GM18907 (cell line): ENCODE data around the gene DNM2.
A peak's percentile ranks its signal among the peaks of the same experiment; 100 is the strongest.
"Not testable (repeated sequence)": the region's sequence is repeated elsewhere in the genome, so short reads cannot be mapped to it uniquely, and the experiment has no call there.

Experiments
- ATAC-seq: cut with Tn5 transposase; IDR thresholded peaks from one replicate; pipeline ENCODE4 v1.9.1; 2021; ENCODE audit warnings: mild to moderate bottlenecking, moderate library complexity; ENCODE audit not compliant: unreplicated experiment

DNM2 gene

DNA sequence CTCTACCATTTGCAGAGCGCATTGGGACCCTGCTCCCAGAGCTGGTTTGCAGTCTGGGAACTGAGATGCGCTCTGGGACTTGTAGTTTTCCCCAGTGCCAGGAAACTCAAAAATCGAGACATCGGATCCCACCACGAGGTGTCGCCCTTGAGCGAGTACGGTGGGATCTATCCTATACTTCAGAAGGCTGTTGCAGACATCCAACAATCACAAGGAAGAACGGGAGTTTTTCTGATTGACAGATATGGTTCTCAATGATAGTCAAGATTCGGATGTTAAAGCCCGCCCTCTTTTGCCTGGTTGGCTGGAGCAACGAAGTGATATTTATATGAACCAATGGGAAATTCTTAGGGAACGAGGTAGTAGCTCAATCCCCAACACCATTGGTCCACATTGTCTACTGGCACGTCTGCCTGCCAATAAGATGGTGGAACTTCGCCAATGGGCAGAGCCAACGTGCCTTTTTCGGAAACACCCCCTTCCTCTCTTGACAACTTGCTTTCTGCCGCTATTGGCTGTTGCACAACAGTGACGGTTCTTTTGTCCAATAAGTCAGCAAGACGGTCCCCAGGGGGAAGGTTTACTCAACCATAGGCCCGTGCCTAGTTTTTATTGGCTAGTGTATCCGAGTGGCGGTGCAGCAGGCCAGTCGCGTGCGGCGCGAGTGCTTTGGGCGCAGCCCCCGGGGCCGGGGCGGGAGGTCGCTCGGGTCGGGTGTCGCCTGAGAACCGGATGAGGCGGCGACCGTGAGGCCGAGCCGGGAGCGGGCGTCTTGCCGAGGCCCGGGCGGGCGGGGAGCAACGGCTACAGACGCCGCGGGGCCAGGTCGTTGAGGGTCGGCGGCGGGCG lies at the start of gene DNM2:
Gene DNM2 (plus strand): TSS at position 724 of the 849 bp plus-strand sequence. CDS start 164 bp downstream, outside the sequence.
- ATAC-seq = peak; percentile 85

DNA sequence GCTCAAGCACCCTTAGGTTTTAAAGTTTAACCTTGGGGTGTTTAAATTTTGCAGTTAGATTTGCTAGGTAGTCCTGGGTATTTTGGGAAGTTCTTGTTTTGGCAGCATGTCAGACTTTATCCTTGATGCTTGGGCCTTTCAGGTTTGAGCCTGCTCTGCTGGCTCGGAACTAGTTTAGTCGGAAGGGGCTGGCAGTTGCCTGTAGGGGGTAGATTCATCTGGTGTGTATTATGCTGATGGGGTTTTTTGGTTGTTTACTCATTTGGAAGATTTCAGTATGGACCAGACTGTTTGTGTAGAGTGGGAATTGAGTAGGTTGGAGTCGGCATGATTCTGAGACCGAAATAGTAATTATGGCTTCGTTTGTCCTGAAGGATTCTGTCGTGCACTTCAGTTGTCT lies 48.6 kb upstream of the DNM2 start:
- no peak for ATAC-seq

DNA sequence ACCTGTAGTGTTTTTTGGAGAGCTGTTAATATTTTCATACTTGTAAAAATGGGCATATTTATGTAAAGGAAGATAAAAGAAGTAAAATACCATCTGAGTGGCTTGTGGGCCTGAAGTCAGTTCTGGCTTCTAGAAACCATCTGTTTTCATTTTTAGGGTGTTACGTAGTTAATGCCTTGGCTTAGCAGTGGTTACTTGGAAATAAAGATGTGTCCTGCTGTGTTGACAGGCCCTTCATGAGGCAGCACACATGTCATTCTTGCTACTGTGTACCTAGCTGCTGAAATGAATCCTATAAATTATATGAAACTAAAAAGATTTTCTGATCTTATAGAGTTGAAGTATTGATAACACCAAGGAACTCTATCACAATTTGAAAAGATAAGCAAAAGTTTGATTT lies 47.7 kb upstream of the DNM2 start:
- no peak for ATAC-seq

DNA sequence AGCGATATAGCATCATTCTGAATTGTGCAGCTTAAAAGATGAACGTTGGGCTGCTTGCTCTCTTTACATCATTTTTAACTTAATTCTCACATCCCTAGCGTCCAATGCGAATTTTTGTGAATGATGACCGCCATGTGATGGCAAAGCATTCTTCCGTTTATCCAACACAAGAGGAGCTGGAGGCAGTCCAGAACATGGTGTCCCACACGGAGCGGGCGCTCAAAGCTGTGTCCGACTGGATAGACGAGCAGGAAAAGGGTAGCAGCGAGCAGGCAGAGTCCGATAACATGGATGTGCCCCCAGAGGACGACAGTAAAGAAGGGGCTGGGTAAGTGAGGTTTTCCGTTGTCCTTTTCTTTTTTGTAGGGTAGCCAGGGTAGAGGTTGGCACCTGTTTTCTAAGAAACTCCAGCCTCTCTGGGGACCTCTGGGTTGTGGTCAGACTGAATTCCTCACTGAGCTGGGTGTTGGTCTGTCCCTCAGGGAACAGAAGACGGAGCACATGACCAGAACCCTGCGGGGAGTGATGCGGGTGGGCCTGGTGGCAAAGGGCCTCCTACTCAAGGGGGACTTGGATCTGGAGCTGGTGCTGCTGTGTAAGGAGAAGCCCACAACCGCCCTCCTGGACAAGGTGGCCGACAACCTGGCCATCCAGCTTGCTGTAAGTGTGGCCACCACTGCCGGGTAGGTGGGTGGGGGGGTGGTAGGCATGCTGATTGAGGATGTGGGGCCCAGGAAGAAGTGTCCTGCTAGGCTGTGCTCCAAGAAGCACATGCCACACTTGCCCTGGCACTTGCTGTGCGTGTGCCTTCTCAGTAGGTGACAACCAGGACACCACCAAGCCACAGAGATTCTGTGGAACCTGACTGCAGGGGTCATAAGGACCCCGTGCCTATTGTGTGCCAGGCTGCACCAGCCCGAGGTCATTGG lies 46.7 kb upstream of the DNM2 start:
- no peak for ATAC-seq

DNA sequence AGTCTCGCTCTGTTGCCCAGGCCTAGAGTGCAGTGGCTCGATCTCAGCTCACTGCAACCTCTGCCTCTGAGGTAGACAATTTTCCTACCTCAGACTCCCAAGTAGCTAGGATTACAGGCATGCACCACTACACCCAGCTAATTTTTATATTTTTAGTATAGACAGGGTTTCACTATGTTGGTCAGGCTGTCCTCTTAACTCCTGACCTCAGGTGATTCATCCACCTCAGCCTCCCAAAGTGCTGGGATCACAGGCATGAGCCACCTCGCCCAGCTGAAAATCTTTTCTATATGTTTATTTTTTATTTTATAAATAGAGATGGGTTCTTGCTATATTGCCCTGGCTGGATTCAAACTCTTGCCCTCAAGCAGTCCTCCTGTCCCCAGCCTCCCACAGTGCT lies 46.0 kb upstream of the DNM2 start:
- not testable (repeated sequence) for ATAC-seq

DNA sequence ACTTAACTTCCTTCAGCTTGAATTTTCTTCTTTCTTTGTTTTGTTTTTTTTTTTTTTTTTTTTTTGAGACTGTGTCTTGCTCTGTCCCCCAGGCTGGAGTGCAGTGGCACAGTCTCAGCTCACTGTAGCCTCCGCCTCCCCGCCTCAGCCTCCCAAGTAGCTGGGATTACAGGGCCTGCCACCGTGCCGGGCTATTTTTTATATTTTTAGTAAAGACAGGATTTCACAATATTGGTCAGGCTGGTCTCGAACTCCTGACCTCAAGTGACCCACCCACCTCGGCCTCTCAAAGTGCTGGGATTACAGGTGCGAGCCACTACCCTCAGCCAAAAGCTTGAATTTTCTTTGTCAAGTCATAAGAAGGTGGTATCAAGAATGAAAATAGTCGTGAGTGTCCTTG lies 42.7 kb upstream of the DNM2 start:
- not testable (repeated sequence) for ATAC-seq

DNA sequence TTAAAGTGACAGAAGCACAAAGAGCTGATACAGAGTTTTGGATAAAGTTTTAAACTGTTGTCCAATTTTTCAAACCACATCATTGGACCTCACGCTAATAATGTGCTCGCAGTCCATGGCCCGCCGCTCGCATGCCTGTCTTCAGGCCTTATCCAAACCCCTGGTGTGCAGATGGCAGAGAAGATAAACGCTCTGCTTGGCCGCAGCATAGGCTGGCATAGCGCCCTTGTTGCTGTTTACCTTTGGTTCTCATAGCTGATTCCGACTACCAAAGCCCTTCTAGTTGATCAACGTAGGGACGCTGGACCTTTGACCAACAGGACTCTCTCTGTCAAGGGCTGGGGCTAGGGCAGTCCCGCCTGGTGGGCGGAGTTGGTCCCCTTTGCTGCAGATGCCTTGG lies 40.1 kb upstream of the DNM2 start:
- no peak for ATAC-seq

DNA sequence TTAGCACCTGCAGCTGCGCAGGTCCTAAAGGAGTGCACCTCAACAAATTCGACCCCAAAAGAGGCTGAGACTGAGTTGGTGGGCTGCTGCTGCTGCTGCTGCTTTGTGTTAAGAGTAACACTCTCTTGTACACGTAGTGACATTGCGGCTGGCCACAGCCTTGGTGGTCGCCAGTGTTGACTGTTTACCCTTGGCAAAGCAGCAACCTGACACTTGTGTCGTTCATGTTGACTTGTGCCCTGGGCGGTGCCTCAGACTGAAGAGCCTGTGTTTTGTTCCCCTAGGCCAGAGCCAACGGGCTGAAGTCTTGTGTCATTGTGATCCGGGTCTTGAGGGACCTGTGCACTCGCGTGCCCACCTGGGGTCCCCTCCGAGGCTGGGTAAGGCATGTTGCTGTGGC lies 39.1 kb upstream of the DNM2 start:
- ATAC-seq = no peak

DNA sequence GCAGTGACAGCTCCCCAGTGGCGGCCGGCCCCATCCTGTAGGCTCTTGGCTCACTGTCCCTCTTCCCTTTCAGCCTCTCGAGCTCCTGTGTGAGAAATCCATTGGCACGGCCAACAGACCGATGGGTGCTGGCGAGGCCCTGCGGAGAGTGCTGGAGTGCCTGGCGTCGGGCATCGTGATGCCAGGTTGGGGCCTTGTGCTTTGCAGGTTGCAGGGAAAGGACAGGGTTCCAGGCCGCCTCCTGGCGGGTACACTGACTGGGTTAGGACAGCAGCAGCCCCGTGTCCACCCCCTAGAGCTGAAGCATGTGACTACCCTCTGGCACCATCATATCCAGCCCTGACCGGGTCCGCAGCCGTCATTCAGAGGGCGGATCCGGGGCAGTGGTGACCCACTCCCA lies 38.1 kb upstream of the DNM2 start:
- no peak for ATAC-seq

DNA sequence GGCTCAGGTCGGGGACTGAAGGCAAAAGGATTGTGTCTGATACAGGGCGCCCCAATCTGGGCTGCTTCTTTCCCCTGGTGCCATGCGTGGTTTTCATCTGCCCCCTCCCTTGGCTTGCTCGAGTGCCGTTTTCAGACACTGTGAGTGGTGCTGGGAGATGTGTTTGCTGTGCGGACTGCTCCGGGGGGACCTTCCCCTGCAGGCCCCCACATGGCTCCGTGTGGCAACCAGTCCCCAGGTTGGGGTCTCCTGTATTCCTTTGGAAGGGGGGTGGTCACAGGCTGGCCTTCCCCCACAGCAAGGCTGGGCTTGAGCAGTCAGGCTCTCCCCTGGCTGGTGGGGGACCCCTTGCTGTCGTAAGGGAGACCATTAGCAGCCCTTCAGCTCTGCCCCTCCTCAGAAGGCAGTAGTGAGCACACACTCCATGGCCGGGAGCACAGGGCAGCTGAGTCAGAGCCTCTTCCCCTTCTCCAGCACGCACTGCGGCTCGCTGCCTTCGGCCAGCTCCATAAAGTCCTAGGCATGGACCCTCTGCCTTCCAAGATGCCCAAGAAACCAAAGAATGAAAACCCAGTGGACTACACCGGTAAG lies 37.2 kb upstream of the DNM2 start:
- ATAC-seq = no peak

DNA sequence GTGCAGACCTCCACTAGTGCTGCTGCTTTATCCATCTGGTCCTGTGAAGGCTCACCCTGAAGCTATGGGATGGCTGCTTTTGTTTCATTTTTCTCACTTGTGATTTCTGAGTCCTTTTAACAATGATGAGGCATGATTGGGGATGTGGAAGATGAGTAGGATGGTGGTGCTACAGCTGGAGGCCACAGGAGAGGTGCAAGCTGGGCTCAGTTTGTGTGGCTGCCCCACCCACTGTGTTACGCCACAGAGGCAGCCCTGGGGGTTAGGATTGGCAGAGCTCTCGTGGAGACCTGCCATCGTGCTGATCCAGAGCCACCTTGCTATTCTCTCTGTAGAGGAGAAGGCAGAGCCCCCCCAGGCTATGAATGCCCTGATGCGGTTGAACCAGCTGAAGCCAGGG lies 36.2 kb upstream of the DNM2 start:
- ATAC-seq = no peak

DNA sequence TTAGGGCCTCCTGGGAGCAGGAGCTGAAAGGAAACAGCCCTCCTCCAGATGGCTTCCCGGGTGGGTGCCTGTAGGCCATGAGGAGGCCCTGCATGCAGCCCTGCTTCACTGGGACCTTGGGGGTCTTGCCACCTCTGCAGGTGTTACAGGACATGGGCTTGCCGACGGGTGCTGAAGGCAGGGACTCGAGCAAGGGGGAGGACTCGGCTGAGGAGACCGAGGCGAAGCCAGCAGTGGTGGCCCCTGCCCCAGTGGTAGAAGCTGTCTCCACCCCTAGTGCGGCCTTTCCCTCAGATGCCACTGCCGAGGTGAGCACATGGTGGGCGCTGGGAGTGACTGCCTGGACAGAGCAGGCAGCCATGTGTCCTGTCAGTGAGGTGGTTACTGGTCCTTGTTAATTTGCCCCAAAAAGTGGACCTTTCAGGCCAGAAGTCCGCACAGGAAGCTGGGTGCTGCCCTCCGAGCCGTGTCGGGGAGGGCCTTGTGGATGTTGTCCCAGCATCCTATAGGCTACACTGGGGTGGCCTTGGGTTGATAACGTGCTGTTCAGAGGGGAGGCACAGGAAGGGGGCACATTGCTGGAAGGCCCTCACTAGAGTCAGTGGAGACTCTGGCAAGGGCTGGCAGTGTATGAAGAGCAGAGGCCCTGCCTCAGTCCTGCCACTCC lies 35.3 kb upstream of the DNM2 start:
- ATAC-seq = no peak

DNA sequence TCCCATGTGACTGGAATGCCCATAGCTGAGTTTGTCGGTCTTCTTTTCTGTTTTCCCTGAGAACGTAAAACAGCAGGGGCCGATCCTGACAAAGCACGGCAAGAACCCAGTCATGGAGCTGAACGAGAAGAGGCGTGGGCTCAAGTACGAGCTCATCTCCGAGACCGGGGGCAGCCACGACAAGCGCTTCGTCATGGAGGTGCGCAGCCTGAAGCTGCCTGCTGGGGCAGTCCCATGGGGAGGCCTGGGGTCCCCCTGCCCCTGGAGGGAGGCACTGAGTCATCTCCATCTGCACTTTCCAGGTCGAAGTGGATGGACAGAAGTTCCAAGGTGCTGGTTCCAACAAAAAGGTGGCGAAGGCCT lies 34.8 kb upstream of the DNM2 start:
- ATAC-seq = no peak

DNA sequence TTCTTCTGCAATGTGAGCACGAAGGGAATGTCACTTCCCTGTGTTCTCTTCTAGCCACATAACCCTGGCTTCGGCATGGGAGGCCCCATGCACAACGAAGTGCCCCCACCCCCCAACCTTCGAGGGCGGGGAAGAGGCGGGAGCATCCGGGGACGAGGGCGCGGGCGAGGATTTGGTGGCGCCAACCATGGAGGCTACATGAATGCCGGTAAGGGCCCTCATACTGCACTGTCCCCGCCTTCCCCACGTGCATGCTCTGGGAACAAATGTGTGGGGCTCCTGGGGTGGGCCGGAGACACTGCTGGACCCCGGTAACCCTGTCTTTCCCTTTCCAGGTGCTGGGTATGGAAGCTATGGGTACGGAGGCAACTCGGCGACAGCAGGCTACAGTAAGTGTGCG lies 34.3 kb upstream of the DNM2 start:
- ATAC-seq = no peak

DNA sequence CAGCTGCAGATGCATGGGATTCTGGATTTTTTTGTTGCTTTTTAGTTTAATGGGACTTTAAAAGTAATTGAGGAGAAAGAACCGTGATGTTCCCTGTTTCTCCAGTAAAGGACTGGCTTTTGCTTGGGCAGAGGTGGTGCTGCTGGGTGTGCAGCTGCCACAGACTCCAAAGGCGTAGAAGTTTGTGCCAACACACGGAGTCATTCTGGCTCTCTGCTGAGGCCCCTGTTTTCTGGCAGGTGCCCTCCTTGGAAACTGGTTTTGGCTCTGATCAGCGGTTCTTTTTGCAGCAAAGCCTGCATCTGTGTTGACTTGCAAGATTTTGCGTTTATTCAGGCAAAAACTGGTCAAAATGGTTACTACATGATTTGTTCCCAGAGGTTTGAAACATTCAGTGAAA lies 32.7 kb upstream of the DNM2 start:
- no peak for ATAC-seq

DNA sequence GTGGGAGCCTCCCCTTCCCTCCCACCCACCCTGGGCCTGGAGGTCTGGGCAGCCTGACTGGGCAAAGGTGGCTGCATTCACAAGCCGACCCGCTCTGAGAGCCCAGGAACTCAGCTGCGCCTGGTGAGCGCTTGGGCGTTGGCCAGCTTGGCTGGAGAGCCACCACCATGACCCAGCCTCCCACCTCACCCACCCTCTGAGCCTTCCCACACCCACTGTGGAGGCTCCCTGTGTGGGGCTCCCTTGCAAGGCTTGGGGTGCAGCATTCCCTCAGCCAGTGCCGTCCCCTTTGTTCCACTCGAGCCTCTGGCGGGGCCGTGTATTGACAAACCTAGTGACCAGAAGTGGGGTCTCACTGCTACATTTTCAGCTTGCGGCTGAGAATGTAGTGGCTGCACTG lies 31.7 kb upstream of the DNM2 start:
- no peak for ATAC-seq

DNA sequence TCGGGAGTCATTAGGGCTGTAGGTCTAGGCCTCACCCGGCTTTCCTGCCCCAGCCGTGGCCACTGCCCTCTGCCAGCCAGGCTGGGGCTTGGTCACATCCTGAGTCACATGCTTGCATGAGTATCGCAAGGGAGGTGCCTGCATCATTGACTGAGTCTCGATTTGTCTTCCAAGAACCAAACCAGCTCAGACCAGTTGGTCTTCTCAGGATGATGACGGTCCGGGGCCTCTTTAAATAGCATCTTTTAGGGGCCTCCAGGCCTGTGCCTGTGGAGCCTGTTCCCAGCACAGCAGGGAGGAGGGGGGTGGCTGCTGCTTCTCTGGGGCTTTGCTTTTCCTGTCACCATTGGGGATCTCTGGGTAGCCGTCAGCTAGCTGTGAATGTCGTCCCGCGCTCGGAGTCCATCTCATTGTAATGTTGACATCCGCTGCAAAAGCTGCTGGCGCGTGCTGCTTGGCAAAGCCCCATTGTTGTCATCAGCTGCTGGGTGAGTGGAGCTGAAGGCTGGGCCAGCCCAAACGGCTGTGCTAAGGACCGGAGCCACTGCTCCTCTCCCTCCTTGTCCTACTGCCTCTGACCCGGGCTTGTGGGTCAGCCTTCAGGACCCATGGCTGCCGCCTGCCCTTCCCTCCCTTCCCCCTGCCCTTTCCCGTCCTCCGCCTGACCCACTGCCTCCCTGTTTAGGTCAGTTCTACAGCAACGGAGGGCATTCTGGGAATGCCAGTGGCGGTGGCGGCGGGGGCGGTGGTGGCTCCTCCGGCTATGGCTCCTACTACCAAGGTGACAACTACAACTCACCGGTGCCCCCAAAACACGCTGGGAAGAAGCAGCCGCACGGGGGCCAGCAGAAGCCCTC lies 31.0 kb upstream of the DNM2 start:
- no peak for ATAC-seq

DNA sequence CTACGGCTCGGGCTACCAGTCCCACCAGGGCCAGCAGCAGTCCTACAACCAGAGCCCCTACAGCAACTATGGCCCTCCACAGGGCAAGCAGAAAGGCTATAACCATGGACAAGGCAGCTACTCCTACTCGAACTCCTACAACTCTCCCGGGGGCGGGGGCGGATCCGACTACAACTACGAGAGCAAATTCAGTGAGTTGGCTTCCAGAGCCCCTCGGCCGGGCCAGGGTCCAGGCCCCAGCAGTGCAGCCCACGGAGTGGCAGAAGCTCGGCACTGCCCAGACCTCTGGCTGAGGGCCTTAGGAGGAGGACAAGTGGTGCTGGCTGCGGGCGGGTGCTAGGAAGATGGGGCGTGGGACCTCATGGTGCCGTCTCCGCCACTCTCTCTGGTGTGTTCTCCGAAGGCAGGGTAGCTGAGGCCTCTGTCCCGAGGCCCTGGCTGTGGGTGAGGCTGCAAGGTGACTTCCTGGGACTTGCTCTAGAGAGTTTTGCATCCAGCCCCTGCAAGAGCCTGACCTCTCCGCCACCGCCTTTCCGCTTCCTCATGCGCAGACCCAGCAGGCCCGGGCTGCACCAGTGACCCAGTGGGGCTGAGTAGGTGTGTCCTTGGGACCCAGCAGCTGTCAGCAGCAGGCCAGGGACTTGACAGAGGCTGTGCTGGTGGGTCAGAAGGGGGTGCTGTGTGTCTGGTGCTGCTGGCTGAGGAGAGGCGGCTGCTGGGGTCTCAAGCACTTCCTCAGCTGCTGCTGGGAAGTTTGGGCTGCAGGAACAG lies 30.2 kb upstream of the DNM2 start:
- ATAC-seq = no peak

DNA sequence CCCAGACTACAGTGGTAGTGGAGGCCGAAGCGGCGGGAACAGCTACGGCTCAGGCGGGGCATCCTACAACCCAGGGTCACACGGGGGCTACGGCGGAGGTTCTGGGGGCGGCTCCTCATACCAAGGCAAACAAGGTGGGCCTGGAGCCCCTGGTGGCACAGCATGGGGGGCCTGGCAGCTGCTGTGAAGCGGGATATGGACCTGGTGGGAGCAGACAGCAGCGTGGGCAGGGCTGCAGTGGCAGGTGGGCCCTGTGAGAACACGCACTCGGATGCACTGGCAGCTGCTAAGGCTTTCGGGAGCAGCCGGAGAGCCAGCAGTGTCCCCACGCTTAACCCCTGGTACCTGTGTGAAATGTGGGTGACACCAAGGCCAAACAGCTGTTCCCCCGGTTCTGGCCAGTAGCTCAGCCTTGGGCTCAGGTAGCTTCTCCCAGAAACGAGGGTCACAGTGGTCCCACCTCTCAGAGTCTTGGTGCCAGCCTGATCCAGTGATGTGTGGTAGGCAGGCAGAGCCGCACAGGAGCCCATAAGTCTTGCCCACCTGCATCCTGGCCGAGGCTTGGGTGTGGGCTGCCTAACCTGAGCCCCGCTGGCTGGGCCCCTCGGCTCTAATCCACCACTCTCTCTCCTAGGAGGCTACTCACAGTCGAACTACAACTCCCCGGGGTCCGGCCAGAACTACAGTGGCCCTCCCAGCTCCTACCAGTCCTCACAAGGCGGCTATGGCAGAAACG lies 29.2 kb upstream of the DNM2 start:
- no peak for ATAC-seq
